Middle frontal gyrus (tissue), 1 donor: Measurements from ENCODE around the gene TERF2IP.

Experiments
- DNase-seq: peaks from one replicate; pipeline ENCODE4 v3.0.0-alpha.2; 2015; ENCODE audit warnings: low spot score; ENCODE audit errors: extremely low spot score

Gene TERF2IP

GRCh38 chr16:75647492-75648264, at the start of gene TERF2IP, which contains the start of gene KARS1:
Gene TERF2IP (plus strand): TSS chr16:75647773. CDS start chr16:75647883, 110 bp downstream.
Gene KARS1 (minus strand): TSS chr16:75647665. CDS start chr16:75647639, 26 bp downstream.
- DNase-seq = peak; percentile 88

DNA sequence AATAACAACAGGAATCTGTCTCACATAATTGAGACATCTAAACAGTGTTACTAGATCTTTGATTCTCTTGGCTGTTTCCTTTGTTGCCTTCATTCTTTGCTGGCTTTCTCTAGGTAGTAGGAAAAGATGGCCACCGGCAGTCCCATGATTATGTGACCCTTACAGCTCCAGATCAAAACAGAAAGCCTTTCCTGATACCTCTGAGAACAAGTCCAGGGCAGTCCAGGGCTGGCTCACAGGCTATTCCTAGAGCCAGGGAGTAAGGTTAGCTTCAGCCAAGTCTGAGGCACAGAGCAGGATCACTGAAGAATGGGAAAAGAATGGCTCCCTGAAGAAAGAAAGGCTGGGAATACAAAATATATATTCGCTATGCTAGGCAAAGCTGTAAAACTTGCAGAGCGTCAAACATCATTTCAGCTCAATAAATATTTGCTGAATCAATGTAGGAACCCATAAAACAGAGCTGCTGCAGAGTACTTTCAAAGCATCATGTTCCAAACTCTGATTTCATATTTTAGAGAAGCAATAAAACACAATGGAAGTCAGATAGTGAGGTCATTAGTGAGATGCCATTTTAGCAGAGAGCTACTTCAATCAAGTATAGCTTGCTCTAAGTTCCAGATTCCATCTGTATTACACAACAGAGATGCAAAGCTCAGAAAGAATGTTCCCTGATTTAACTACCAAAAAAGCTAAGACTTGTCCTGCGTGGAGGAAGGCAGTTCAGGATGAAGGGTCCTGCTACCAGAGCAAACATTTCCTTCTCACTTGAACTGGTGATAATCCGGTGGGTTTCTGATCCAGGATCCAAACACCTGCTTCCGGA, 47.9 kb upstream of the TERF2IP start:
- no peak for DNase-seq

- no peak for DNase-seq
These were observed 44.3 kb upstream of the TERF2IP start for GRCh38 chr16:75603241-75603640.

GRCh38 chr16:75606507-75606906, 41.1 kb upstream of the TERF2IP start:
- DNase-seq = no peak

- no peak for DNase-seq
These were observed 33.3 kb upstream of the TERF2IP start for GRCh38 chr16:75614066-75614897.

DNA sequence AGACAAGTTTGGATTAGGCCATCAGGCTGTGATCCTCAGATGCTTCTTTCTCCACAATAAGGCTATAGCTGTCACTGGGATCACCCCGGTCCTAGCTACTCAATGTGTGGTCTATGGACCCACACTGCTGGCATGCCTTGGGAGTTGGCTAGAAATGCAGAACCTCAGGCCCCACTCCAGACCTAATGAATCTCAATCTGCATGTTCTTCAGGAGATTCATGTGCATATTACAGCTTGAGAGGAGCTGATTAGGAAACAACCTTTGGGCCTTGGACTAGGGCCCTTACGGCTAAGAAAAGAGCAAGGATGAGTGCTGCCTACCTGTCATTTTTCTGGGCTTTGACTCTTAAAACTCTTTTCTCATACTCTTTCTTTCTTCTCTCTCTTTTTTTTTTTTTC, 32.0 kb upstream of the TERF2IP start:
- DNase-seq = no peak

DNA sequence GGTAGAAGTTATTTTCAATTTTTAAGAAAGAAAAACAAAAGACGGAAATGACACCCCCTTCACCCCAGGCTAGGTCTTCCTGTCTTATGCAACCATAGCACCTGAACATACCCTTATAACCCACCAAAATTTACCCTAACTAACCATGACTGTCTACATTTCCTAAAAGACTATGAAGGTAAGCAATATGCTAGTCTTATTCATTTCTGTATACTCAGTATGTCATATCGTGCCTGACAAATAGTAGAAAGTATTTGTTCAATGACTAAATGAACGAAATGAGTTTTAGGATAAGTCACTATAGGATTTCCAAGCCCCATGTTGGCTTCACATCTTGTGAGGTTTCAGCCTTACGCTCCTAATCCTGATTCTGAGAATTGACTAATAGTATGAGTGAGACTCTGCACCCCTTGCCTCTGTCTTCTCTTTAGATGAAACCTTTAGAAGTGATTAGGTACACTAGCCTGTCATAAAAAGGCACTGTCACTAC, 31.0 kb upstream of the TERF2IP start:
- DNase-seq = no peak

DNA sequence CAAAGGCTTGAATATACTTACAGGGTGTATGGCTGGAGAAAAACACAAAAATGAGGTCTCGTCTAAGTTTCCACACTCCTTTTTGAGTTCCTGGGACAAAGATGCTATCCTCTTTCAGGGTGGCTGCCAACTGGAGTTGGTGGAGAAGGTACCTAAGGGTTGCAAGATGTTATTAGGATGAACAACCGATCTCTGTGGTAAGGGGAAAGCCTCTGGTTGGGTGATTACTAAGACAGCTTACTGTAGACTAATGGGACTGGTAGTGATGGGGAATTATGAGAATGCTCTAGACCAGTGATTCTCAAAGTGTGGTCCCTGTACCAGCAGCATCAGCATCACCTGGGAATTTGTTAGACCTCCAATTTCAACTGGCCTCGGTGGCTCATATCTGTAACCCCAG, 30.5 kb upstream of the TERF2IP start:
- no peak for DNase-seq

DNA sequence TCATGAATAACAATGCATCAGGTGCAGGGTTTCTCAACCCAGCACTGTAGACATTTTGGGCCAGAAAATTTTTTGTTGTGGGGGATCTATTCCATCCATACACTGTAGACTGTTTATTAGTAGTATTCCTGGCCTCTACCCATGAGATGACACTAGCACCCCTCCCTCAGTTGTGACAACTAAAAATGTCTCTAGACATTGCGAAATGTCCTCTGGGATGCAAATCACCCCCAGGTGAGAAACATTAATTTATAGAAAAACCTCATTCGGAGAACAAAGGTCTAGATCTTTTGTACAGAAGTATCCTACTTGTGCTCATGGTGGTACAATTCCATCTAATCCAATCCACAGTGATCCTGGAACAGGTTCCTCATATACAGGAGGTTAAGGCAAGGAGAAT, 28.8 kb upstream of the TERF2IP start:
- no peak for DNase-seq

DNA sequence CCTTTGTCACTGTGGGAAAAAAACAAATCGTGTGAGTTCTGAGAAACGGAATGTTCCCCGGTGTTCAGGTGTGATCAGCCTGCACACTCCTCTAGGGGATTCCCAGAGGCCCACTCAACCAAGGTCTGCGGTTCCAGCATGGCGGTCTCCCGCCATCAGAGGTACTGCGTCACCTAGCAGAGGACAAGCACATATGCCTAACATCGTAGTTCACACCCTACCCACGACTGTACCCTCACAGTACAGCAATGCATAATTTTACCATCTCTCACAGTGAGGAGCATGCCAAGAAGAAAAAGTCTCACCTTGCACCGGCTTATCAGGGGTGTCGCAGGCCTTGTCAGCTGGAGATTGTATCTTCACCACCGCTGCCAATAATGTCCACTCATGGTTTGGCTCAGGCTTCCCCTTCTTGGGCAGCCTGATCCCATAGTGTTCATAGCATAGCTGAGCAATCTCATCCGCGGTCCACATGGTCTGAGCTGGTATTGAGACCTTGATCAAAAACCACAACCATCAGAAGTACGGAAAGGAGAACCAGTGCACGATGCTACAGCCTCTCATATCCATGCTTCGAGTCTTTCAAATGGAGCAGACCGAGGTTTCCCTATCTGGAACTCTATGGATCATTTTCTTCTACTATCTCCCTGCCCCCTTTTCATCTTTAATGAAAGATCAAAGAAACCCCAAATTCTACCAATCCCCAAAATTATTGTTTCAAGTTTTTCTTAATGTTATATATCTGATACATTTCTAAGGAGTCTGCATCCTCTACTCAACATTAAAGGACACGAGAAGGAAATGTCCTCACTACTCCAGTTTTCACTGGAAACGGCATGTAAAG, 27.0 kb upstream of the TERF2IP start:
- DNase-seq = no peak

DNA sequence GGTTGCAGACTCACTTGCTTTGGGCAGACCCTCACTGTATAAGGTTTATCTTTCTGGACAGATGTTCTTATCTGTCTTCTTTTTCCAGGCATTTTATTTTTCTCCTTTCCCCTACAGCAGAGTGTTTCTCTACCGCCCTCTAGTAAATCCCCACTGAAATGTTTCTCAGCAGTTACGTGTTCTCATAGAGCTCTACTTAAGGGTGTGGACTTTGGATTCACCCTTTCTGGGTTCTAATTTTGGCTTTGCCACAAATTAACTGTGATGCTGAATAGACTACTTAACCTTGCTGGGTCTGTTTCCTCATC, 26.4 kb upstream of the TERF2IP start:
- DNase-seq = no peak

GRCh38 chr16:75622761-75623605, 24.6 kb upstream of the TERF2IP start, which contains the start of gene ADAT1:
Gene ADAT1 (minus strand): TSS chr16:75623281. CDS start chr16:75620799, 2,482 bp downstream.
- peak; percentile 97 for DNase-seq

DNA sequence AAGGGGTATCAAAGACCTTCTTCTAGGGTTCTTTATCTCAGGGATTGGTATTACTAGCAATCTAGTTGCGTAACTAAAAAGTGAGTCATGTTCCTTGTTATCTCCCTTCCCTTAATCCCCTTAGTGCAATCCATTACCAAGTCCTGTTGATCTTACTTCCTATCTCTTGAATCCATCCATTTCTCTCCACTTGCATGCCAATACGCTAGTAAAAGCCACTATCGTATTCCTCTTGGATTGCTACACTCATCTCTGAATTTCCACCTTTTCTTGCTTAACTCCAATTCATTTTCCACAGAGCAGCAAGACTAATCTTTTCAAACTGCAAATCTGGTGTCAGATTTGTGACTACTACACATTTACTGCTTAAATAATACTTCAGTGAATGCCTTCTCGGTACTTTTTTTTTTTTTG, 22.6 kb upstream of the TERF2IP start:
- no peak for DNase-seq

DNA sequence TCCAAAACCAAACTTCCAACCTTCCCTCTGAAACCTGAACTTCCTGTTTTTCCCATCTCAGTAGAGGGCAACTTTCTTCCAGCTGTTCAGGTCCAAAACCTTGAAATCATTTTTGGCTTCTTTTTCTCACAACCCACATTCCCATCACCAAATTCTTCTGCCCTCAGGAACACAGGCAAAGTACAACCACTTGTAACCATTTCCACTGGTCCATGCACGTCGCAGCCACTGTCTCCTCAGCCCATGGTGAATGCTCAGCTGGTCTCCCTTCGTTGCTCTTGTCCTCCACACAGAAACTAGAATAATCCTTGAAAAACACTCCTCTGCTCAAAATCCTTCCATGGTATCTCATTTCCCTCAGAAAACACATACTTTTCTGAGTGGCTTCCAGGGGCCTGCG, 20.8 kb upstream of the TERF2IP start:
- DNase-seq = no peak

GRCh38 chr16:75627851-75628250, 19.7 kb upstream of the TERF2IP start:
- no peak for DNase-seq

GRCh38 chr16:75628351-75628750, 19.2 kb upstream of the TERF2IP start:
- DNase-seq = no peak

GRCh38 chr16:75629132-75629531, 18.4 kb upstream of the TERF2IP start:
- no peak for DNase-seq

GRCh38 chr16:75630052-75630451, 17.5 kb upstream of the TERF2IP start:
- DNase-seq = no peak

DNA sequence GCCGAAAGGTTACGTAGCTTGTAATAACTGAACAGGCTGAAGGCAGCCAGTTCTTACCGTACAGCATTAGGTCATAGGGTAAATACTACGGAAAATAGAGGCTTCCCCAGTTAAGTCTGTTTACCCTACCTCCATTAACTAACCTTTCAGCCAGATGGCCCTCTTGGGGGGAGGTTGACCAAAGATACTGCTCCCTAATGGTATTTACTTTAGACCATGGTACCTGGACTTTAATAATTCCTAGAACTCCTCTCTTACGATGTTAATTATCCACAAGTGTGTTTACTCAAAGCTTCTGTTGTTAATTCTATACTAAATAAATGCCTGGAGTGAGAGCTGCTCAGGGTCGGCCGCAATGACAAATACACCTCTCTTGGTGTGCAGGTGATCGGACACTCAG, 14.7 kb upstream of the TERF2IP start:
- no peak for DNase-seq

DNA sequence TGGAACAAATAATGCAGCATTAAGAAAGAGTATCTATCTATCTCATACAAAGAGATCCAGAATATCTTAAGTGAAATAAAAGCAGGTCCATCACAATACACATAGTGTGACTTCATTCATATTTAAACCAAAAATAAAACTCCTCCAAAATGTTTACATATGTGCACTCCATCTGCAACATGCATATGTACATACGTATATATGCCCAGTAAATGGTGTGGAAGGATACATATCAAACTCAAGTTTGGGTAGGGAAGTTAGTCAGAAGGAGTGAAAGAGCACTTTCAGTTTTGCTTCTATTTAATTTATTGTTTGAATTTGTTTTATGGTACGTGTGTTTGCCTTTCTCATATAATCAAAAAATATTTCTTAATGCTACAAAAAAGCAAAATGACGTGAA, 12.5 kb upstream of the TERF2IP start:
- no peak for DNase-seq
